Endometrium (tissue), 2 donors: ENCODE measurements around the gene NCAM1.

Experiments
- FAIRE-seq: peaks from 2 replicates; lab custom pipeline; 2012; peaks lifted over from hg19 to GRCh38; lab: Jason Lieb, UNC
- donor health status: control.
- donor health status: control.

The NCAM1 gene

DNA sequence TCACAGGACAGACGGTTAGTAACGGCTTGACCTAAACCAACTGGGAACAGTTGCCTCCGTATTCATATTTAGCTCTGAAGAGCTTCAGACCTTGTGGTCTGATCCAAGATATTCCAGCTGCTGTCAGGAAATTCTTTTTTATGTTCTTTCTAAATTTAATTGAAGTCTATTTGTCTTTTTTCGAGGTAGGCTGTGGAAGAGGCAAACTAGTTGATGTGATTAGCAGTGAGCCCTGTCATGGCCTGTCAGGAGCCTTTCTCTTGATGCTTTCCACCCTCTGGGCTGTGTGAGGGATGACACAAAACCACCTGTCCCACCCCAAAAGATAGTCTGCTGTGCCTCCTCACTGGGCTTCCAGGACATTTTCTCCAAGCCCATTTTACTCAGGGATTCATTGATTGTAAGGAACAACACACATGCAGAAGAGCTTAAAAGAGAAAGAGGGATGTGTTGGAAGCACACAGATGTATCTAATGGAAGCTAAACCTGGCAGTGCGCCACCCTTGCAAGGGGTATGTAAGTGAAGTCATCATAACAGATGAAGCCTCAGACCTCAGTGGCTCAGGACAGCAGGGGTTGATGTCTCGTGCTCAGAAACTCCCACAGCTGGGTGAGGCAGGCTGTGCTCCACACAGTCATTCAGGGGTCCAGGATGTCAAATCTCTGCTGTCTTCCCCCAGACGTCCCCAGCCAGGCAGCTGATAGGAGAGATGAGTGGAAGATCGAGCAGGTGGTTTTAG lies 170.0 kb downstream of the NCAM1 start:
- FAIRE-seq, result no peak

DNA sequence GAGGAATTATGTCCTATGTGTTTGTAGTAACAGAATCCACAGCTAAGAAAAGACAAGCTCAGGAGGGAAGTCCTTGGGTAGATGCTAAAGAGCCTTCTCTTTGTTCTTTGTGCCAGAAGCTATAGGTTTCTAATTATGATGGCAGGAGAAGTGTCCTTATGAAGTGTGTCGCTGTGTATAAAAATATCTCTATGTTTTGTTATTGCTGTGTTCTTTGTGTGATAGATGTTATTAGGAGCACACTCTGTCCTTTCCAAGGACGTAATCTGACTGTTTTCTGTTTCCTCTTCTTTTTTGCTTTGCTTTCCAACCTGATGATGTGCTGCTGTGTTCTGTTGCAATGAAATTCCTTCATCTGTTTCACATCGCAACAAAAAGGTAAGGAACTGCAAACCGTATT lies 171.9 kb downstream of the NCAM1 start:
- no peak for FAIRE-seq

DNA sequence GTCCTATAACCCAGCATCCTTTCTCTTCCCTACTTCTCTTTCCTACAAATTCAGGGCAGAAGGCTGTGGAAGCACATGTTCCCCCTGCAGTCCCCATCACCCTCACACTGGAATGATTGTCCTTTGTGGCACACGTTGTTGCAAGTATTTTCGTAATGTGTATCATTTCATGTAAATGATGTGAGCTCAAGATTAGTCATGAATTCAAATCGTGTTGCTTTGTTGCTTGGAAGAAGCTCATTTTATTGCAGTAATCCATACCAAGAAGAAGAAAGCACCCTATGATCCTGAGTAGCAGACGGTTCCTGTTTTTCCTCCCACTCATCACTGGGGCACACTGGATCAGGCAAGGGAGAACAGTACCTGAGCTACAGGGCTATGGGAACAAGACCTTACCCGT lies 173.4 kb downstream of the NCAM1 start:
- no peak for FAIRE-seq

DNA sequence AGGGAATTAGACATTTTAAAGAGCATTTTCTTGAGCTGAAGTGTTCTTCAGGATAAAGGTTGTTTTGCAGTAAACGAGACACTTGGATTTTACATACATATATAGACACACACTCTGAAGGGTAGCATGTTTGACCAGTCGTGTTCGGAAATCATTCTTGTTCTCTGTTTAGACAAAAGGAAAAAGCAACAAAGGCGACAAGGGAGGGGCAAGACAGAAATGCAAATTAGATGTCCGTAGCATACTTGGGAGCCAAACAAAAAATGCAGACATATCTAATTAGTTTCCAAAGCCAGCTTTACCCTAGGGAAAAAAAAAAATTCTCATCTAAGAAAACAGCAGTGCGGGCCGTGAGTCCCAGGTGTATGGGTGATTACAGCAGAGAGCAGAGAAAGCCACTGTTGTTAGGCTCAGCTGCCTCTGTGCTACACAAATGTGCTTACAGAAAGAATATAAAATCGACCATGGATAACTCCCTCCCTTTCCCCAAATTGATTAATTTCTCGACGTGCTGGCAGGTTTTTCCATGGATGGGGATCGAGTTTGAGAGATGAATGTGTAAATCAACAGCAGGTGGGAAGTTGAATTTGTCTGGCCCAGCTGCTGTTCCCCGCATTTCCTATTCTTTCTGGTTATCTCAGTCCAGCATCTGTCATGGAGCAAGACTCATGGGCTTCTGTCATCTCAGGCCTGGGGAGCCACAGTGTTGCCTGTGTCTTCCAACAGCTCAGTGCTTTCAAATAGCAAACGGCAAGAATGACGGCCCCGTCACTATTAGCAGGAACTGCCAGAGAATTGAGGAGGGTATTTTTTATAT lies 176.7 kb downstream of the NCAM1 start:
- no peak for FAIRE-seq

DNA sequence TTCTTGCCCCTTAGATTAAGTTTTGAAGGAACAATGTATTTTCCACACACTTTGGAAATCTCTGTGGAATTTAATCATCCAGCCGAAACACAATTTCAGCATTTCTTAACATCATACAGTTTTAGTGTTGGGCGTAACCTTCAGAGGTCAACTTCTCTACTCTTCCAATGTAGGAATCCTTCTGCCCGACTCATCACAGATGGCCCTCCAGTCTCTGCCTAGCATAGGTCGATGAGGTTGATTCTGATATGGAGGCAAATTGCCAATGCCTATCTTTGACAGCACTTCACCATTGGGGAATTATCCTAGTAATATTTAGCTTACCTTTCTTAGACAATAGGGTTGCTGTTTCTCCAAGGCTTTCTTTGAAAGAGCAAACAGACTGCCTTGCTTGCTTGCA lies 177.5 kb downstream of the NCAM1 start:
- FAIRE-seq, result no peak

DNA sequence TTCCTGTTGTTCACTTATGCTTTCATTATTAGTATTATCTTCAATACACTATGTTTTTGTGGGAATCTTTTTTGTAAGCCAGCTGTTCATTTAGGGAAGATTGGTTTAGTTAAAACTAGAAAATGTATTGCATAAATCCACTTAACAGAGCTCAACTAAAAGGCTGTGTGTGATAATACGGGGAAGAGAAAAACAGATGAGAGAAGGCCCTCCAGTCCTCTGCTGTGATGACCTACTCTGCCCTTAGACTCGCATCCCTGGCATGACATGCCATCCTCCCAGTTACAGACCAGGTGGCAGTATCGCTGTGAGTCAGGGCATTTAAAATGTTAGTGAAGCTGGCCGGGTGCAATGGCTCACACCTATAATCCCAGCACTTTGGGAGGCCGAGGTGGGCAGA lies 179.8 kb downstream of the NCAM1 start:
- FAIRE-seq, result no peak

DNA sequence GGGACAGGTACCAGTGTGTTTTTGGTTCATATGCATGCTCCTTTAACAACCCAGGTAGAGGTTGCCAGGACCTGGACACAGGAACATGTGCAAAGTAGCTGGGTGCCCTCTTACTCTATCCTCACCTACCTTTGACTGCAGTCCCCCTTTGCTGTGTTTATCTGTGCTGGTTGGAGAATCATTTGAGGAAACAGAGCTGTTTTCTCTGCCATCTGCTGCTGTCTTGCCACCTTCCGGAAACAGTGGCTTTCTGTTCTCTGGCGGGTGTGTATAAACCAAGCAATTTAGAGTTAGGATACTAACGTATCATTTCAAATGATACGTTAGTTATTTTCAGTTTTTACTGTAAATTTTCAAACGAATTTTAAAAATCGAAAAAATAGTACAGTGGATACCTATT lies 181.3 kb downstream of the NCAM1 start:
- FAIRE-seq, result no peak

DNA sequence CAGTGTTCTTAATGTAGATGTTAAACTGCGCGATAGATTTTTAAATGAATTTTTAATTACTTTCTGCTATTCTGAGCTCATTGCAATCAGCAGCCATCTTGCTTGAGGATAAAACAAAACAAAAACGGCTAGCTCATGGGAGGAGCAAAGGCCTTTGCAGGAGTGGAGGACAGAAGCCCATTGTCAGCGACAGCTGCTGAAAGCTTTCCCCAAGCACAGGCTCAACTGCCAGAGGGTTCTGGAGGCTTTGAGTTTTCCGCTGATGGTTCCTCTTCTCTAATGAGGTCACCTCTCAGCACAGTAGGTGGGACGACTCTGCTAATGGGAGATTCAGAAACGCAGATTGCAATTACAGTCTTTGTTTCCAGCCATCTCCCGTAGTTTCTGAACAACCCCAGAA lies 186.0 kb downstream of the NCAM1 start:
- no peak for FAIRE-seq

DNA sequence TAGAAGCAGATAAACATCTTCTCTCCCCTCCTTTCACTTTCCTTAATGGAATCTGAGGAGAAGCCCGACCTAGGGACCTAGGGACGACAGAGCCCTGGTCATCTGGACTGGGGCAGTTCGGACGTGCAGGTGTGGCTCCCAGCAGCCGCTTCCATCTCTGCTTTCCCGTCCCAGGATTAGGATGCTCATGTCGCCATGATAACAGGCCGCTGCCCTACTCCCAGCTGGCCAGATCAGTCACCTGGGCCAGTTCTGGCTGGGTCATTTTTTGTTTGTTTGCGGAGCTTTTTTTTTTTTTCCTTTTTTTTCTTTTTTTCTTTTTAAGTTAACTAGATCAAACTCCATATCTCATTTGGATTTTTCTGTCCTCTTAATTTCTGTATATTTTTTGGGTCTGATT lies 186.9 kb downstream of the NCAM1 start:
- no peak for FAIRE-seq

DNA sequence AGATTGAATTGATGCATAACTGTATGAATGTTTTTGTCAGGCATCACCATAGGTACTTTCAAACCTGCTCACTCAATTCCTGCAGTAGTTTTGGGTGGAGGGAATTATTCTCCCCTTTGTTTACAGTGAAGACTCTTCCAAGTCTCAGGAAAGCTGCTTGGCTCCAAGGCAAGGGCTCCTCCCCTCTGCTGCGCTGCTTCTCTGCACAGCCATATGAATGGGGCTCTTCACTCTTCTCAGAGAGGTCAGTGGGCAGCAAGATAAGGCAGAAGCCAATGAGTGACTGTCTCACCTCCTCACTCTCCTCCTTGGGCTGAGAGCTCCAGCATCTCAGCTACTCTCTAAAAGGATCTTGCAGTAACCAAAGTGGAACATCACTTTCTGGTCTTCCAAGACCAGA lies 187.4 kb downstream of the NCAM1 start:
- no peak for FAIRE-seq

DNA sequence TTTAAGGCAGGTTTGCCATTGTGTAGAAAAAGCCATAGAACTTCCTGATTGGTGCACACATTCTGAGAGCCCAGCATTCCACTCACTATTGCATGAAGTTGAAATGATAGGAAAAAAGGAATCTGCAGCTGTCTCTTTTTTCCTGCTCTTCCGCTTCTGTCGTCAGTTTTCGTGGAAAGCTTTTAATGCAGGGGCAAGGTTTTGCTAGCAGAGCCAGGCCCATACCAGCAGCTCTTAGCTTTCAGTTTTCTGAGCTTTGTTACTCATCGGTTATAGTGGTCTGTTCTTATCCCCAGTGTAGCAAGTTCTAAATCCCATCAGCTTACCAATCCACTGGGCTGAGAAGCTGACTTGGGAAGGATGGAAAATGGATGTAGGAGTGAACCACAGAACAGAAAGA lies 190.3 kb downstream of the NCAM1 start:
- no peak for FAIRE-seq

DNA sequence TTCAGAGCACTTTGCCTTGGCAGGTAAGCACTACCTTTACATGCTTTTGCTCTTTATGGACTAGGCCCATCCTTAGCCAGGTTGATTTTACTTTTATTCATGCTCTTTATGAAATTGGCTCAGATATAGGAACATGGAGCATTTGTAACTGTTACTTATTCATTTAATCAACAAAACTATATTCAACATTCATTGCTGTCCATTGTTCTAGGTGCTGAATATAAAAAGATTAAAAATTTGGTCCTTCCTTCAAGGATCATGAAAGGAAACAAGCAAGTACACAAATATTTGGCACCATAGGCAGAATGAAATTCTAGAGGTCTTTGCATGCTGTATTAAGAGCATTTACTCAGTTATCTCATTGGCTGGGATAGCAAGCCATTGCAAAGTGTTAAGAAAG lies 191.3 kb downstream of the NCAM1 start:
- no peak for FAIRE-seq

DNA sequence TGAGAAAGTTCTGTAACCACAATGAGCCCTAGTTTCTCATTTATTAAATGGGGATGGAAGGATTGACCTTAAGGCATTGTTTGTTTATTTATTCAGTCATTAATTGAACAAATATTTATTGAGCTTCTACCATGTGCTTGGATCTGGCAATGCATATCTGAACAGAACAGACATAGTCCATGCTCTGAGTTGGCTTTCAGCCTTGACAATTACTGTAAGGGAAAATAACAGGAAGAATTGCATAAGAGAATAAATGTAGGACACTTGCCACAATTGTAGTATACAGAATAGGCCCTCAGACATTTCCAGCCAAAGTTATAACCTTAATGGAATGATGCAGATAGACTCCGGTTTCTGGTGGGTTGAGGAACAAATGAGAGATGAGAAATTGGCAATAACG lies 192.6 kb downstream of the NCAM1 start:
- no peak for FAIRE-seq

DNA sequence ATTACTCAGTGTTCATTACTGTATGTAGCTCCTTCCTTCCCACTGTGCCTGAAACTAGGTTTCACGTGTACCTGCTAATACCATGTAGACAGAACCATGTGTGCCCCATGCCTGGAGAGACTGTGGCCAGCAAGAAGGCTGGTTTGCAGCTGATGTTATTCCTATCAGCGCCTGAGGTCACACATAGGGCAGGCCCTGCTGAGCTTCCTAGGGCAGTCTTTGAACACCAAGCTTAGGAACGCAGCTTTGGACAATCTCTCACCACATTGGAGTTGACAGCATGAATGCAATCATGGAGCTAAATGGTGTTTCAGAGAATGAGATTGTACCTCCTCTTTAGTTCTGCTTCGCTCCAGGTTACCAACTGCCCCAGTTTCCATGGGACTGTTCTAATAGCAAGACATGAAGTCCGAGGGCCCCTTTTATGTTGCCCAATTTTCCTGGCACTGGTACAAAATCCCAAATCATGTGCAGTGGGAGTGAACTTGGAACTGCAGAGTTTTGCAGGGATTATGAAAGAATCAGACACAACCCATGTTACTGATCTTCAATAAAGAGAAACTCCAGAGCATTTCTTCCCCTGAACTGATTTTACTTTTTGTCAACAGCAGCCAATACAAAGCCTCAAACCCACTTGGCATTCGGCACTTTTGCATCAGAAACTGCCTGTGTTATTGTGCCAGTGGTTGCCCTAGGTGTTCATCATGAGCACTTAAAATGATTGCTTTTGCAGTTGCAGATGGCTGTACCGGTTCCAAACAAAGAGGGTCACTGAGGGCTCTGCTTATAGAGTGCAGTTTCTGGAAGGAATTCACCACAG lies 199.0 kb downstream of the NCAM1 start:
- FAIRE-seq, result no peak

DNA sequence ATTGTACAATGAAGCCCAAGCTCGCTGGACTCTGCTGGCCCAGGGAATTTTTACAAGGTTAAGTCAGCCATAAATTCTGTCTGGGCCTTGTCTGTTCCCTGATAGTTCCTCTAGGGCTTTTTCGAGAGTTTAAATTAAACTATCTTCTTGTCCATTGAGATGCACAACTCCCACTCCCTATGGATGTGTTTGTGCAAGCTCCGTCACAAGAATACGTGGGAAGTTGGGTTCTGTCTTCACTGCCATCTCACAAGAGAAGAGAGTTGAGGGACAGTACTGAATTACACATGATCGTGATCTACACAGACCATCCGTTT lies 199.5 kb downstream of the NCAM1 start:
- no peak for FAIRE-seq

DNA sequence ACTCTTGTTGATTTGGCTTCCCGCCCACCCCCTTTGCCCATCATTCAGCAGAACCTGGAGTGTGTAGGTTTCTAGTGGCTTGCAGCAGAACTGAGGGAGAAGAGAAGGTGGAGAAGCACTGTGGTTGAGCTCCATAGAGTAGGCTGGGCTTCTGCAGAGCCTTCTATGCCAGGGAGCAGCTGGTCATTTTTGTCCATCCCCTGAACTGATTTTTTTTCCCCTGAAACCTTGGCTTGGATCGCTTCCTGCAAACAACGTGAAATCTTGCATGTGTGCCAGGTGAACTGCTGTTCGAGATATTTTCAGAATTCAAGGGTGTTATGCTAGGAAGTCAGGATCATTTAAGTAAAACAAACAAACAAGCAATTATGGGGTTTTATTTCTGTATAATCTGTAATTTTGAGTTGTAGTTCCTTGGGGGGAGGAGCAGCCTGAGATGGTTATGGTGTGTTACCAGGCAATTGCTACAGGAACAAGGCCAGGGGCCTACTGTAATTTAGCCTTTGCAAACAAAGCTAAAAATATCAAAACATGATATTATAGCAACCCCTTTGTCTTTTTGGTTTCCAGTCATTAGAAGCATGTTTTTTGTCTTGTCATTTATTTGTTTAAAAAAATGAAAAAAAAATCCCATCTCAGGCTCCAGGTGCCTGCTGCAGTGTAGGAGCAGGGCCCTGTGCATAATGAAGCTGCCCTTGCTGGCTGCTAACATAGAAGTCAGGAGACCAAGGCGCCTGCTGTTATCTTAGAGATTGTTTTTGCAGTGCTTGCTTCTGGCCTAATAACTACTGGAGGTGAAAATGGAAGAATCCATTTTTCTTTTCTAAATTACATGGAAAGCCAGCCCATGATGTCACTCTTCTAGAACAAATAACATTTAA lies 200.7 kb downstream of the NCAM1 start:
- FAIRE-seq, result no peak

DNA sequence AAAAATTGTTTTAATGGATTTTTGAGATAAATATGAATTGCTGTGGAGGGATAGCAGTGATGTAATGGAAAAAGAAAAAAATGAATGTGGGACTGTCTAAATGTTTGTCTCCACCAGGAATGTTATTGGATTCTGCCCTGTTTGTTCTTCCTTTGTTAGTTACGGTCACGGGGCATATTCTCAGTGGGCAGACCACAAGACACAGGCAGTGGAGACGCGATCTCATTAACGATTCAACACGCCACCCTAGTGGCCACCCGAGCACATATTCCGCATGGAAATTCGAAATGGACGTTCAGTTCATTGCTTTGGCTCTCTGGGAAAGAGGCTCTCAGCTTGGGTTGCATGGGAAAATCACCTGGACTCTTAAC lies 201.4 kb downstream of the NCAM1 start:
- no peak for FAIRE-seq

DNA sequence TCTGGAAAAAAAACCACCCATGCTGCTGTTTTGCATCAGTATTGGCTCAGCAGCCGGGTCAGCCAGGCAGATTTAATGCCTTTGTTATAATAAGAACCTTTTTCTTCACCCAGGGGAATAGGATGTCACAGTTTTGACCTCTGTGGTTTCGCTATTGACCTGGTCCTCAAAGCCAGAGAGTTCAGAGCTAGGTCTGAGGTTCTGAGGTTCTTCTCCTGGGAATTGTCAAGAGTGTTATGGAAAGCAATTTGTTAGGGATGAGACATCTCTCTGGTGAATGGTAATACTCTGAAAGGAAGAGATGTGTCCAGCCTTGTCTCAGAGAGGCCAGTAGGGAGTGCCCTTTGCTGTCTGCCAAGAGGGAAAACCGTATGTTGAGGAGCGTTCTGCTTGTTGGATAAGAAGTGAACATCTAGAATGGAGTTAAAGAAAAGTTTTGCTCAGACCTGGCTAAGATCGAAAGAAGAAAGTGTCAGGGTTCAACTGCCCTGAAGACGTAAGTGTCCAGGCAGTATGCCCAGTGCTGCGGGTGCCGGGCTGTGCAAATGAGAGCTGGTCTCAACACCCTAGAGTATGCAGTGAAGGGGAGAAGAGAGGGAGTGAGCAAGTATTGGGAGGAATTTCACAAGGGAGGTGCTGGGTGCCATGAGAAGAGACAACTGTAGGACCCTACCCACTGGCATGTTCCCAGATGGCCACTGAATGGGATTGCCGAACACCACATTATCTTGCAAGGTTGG lies 202.2 kb downstream of the NCAM1 start:
- no peak for FAIRE-seq

DNA sequence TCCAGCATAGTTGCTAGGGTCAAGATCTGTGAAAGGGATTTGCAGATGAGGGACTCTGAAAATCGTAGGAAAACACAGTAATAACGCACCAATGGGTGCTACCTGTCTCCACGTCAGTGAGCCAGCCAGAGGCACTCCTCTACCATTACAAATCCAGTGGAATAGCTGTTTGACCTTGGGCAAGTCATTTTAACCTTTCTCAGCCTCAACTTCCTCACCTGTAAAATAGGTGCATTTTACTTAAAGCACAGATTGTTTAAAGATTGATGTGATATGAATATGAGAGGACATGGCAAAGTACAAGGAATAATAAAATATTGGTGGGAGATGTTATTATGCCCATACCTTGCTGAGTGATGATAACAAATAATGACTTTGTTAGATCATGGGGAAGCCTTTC lies 205.1 kb downstream of the NCAM1 start:
- FAIRE-seq, result no peak

DNA sequence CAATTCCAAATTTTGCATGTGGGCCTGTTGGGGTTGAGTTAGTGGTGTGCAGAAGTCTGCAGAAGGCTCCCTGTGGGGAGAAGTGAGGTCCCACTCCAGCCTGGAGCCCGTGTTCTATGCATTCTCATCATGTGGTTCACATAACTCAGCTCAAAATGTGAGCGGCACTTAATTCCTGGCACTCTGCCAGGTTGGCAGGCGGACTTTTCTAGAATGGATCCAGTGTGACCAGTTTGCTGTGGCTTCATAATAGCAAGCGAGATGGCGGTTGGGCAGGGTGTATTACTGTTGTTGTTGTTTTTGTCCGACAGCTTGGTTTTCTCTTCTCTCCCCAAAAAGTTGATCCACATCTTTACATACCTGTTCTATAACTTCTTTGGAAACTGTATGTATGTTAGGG lies 206.4 kb downstream of the NCAM1 start:
- FAIRE-seq, result no peak
